ENCODE results near the gene IGHMBP2.

The IGHMBP2 gene

DNA sequence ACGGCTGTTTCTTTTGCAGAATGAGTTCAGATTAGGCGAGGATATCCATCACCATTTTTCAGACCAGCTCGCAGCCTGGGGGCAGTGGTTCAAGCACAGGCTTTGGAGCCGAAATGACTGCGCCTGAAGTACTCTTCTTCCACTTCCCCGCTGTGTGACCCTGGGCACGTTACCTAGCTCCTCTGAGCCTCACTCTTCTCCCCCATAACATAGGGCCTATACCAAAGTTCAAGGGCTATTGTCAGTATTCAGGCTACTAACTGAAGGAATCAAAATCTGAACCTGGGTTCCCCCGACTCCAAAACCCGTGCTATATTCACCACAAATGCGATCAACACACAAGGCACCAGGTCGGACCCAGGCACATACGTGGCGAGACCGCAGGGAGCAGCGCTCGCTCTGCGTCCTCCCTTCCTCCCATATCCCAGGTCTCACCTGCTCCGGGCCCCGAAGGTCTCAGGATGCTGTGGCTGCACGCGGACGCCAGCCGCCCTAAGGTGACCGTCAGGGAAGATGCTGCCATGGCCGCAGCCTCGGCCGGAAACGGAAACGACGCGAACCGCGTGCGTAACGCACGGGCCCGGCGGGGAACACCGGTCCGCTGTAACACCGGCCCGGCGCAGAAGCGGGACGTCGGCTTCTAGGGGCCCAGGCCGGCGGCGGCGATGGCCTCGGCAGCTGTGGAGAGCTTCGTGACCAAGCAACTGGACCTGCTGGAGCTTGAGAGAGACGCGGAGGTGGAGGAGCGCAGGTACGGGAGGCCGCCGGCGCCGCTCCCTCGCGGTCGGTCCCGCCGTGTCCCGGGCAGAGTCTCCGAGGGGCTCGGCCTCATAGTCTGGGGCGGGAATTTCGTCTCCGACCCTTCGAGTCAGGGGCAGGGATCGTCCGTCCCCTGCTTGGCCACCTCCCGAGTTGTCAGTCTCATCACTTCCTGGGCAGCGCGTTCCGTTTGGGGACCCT is at the start of gene IGHMBP2, which contains the start of gene MRPL21:
IGHMBP2 (plus strand) TSS at position 604 of the 960 bp plus-strand sequence; CDS start at position 666, 62 bp downstream.
MRPL21 (minus strand) TSS at position 545 of the 960 bp plus-strand sequence; CDS start at position 523, 22 bp downstream.
- peak; percentile 94 for TF ChIP-seq YY1 (IDR thresholded peaks at IDR 0.05; ENCODE audit: low read depth)
- peak; percentile 62 for TF ChIP-seq TEAD4 (IDR thresholded peaks at IDR 0.05)
- TF ChIP-seq, protein P1, sequence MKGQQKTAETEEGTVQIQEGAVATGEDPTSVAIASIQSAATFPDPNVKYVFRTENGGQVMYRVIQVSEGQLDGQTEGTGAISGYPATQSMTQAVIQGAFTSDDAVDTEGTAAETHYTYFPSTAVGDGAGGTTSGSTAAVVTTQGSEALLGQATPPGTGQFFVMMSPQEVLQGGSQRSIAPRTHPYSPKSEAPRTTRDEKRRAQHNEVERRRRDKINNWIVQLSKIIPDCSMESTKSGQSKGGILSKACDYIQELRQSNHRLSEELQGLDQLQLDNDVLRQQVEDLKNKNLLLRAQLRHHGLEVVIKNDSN (IDR thresholded peaks at IDR 0.05), result peak; percentile 78
- TF ChIP-seq TCF12 (IDR thresholded peaks at IDR 0.05; ENCODE audit: low read depth), result peak; percentile 85
- TF ChIP-seq EP300 (IDR thresholded peaks at IDR 0.05; ENCODE audit: borderline replicate concordance), result peak; percentile 60; the same call in 1 of the 2 replicates
- TF ChIP-seq REST (IDR thresholded peaks at IDR 0.05; ENCODE audit: low read depth), result peak; percentile 40; the same call in 1 of the 2 replicates
- TF ChIP-seq FOXM1 (IDR thresholded peaks at IDR 0.05; ENCODE audit: borderline replicate concordance, low read depth), result 0 out of 2 replicates have a peak, but pooled peaks have one; percentile 20
- TF ChIP-seq, protein P2, sequence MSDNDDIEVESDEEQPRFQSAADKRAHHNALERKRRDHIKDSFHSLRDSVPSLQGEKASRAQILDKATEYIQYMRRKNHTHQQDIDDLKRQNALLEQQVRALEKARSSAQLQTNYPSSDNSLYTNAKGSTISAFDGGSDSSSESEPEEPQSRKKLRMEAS (IDR thresholded peaks at IDR 0.05), result peak; percentile 92
- TF ChIP-seq ZBTB7A (IDR thresholded peaks at IDR 0.05; ENCODE audit: low read depth), result peak; percentile 25; the same call in 1 of the 2 replicates
- peak; percentile 93 for TF ChIP-seq CREB1 (IDR thresholded peaks at IDR 0.05; ENCODE audit: low read depth)
- peak; percentile 57; the same call in 1 of the 2 replicates for TF ChIP-seq NFIC (IDR thresholded peaks at IDR 0.05)
- TF ChIP-seq TAF1 (IDR thresholded peaks at IDR 0.05; ENCODE audit: low read depth), result peak; percentile 99
- peak; percentile 31; the same call in 1 of the 2 replicates for TF ChIP-seq CEBPB (IDR thresholded peaks at IDR 0.05)
- peak; percentile 18; the same call in 1 of the 2 replicates for TF ChIP-seq RAD21 (IDR thresholded peaks at IDR 0.05; ENCODE audit: low read depth)
- TF ChIP-seq EGR1 (IDR thresholded peaks at IDR 0.05), result peak; percentile 52

GRCh38 chr11:68854273-68854958 is 49.3 kb upstream of the IGHMBP2 start:
- TF ChIP-seq EGR1 (IDR thresholded peaks at IDR 0.05) (no peak), NFIC (IDR thresholded peaks at IDR 0.05) (no peak), REST (IDR thresholded peaks at IDR 0.05; ENCODE audit: low read depth) (no peak), TAF1 (IDR thresholded peaks at IDR 0.05; ENCODE audit: low read depth) (no peak), FOXM1 (IDR thresholded peaks at IDR 0.05; ENCODE audit: borderline replicate concordance, low read depth) (no peak), TCF12 (IDR thresholded peaks at IDR 0.05; ENCODE audit: low read depth) (no peak), CEBPB (IDR thresholded peaks at IDR 0.05) (no peak)
- TF ChIP-seq, protein P1 (IDR thresholded peaks at IDR 0.05), result no peak

- TF ChIP-seq TCF12 (IDR thresholded peaks at IDR 0.05; ENCODE audit: low read depth), result no peak
- TF ChIP-seq YY1 (IDR thresholded peaks at IDR 0.05; ENCODE audit: low read depth), result no peak
- no peak for TF ChIP-seq CREB1 (IDR thresholded peaks at IDR 0.05; ENCODE audit: low read depth)
Observed at GRCh38 chr11:68855205-68855981, 48.3 kb upstream of the IGHMBP2 start.

GRCh38 chr11:68857037-68857586 is 46.6 kb upstream of the IGHMBP2 start:
- TF ChIP-seq NFIC (IDR thresholded peaks at IDR 0.05) (no peak), TAF1 (IDR thresholded peaks at IDR 0.05; ENCODE audit: low read depth) (no peak), TEAD4 (IDR thresholded peaks at IDR 0.05) (no peak)

GRCh38 chr11:68859123-68859522 is 44.6 kb upstream of the IGHMBP2 start:
- TF ChIP-seq EGR1 (IDR thresholded peaks at IDR 0.05) (no peak), NFIC (IDR thresholded peaks at IDR 0.05) (no peak), RAD21 (IDR thresholded peaks at IDR 0.05; ENCODE audit: low read depth) (no peak), REST (IDR thresholded peaks at IDR 0.05; ENCODE audit: low read depth) (no peak), EP300 (IDR thresholded peaks at IDR 0.05; ENCODE audit: borderline replicate concordance) (no peak), FOXM1 (IDR thresholded peaks at IDR 0.05; ENCODE audit: borderline replicate concordance, low read depth) (no peak), YY1 (IDR thresholded peaks at IDR 0.05; ENCODE audit: low read depth) (no peak), ZBTB7A (IDR thresholded peaks at IDR 0.05; ENCODE audit: low read depth) (no peak), TEAD4 (IDR thresholded peaks at IDR 0.05) (no peak), CEBPB (IDR thresholded peaks at IDR 0.05) (no peak)
- TF ChIP-seq, protein P1 (IDR thresholded peaks at IDR 0.05), result no peak

All from Ishikawa (cell line).